Activated naive CD8-positive, alpha-beta T cell treated with anti-CD3 and anti-CD28 coated beads for 36 hours (primary cell): Measurements from ENCODE around the gene TNRC18. TPM values are rescaled to one million over a fixed set of nuclear protein-coding genes. Genes with fewer than 3 reads are reported as not detected.
A peak's percentile ranks its signal among the peaks of the same experiment; 100 is the strongest.

ENCODE experiments used
- DNase-seq: peaks from one replicate; pipeline ENCODE4 v3.0.0; 2021
- H3K27ac Mint-ChIP-seq: one replicate; pipeline ENCODE4 v1.8.0; 2022; ENCODE audit warnings: mild to moderate bottlenecking, moderate library complexity, mixed read lengths
- H3K27me3 Mint-ChIP-seq: one replicate; pipeline ENCODE4 v1.8.0; 2022; ENCODE audit warnings: mild to moderate bottlenecking, mixed read lengths
- H3K36me3 Mint-ChIP-seq: one replicate; pipeline ENCODE4 v1.8.0; 2021; ENCODE audit warnings: mild to moderate bottlenecking, mixed read lengths
- H3K4me1 Mint-ChIP-seq: one replicate; pipeline ENCODE4 v1.8.0; 2021; ENCODE audit warnings: mixed read lengths
- H3K4me3 Mint-ChIP-seq: one replicate; pipeline ENCODE4 v1.8.0; 2022; ENCODE audit warnings: mild to moderate bottlenecking, moderate library complexity, mixed read lengths
- H3K9me3 Mint-ChIP-seq: one replicate; pipeline ENCODE4 v1.8.0; 2022; ENCODE audit warnings: mixed read lengths
- total RNA-seq, 2 experiments: library from RNA; stranded (reverse); gene quantifications; one replicate each; pipeline ENCODE4 v1.2.3, GENCODE V29; 2021

Gene TNRC18
- total RNA-seq, 2 experiments from 2014 or later = 47.6 to 48.0 TPM

GRCh38 chr7:5455175-5455574, 31.5 kb upstream of the TNRC18 start:
- H3K27me3 Mint-ChIP-seq = peaks cover 16% of the 10 kb centered on the region
- peaks cover 2% of the 10 kb centered on the region for H3K36me3 Mint-ChIP-seq
- H3K9me3 Mint-ChIP-seq = no peaks in the 10 kb centered on the region
- no peaks in the 10 kb centered on the region for H3K4me1 Mint-ChIP-seq
- no peak overlapping the region for H3K27ac Mint-ChIP-seq
- no peak for DNase-seq
- no peak overlapping the region for H3K4me3 Mint-ChIP-seq

GRCh38 chr7:5454485-5454884, 30.9 kb upstream of the TNRC18 start:
- DNase-seq = no peak
- Mint-ChIP-seq H3K4me1 (no peaks in the 10 kb centered on the region), H3K27me3 (peaks cover 16% of the 10 kb centered on the region), H3K4me3 (no peak overlapping the region), H3K9me3 (no peaks in the 10 kb centered on the region), H3K27ac (no peak overlapping the region), H3K36me3 (peaks cover 2% of the 10 kb centered on the region)

DNA sequence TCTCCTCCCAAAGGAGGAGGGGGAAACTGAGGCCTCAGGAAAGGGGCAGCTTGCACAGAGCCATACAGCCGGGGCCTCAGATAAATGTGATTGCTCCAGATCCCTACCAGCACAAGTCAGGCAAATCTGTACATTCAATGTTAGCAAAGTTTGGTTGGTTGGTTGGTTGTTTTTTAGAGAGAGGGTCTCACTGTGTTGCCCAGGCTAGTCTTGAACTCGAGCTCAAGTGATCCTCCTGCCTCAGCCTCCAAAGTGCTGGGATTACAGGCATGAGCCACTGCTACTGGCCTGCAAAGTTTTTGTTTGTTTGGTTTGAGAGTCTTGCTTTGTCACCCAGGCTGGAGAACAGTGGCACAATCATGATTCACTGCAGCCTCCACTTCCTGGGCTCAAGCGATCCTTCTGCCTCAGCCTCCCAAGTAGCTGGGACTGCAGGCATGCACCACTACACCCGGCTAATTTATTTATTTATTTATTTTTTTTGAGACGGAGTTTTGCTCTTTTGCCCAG, 30.0 kb upstream of the TNRC18 start:
- H3K4me3 Mint-ChIP-seq = no peak overlapping the region
- no peak overlapping the region for H3K27ac Mint-ChIP-seq
- no peak for DNase-seq
- H3K27me3 Mint-ChIP-seq = peaks cover 16% of the 10 kb centered on the region
- no peaks in the 10 kb centered on the region for H3K9me3 Mint-ChIP-seq
- H3K4me1 Mint-ChIP-seq = no peaks in the 10 kb centered on the region
- H3K36me3 Mint-ChIP-seq = peaks cover 2% of the 10 kb centered on the region

GRCh38 chr7:5452937-5453540, 29.4 kb upstream of the TNRC18 start:
- Mint-ChIP-seq H3K27ac (no peak overlapping the region), H3K36me3 (peaks cover 2% of the 10 kb centered on the region), H3K4me1 (no peaks in the 10 kb centered on the region), H3K9me3 (no peaks in the 10 kb centered on the region), H3K4me3 (no peak overlapping the region), H3K27me3 (peaks cover 16% of the 10 kb centered on the region)
- no peak for DNase-seq

GRCh38 chr7:5452470-5452899, 28.9 kb upstream of the TNRC18 start:
- no peak overlapping the region for H3K27ac Mint-ChIP-seq
- no peak for DNase-seq
- H3K4me3 Mint-ChIP-seq = no peak overlapping the region
- H3K27me3 Mint-ChIP-seq = peaks cover 16% of the 10 kb centered on the region
- peaks cover 2% of the 10 kb centered on the region for H3K36me3 Mint-ChIP-seq
- no peaks in the 10 kb centered on the region for H3K9me3 Mint-ChIP-seq
- H3K4me1 Mint-ChIP-seq = no peaks in the 10 kb centered on the region

- H3K36me3 Mint-ChIP-seq = no peaks in the 10 kb centered on the region
- H3K9me3 Mint-ChIP-seq = no peaks in the 10 kb centered on the region
- H3K27me3 Mint-ChIP-seq = peaks cover 10% of the 10 kb centered on the region
- no peak for DNase-seq
- no peak overlapping the region for H3K4me3 Mint-ChIP-seq
- H3K27ac Mint-ChIP-seq = no peak overlapping the region
- H3K4me1 Mint-ChIP-seq = no peaks in the 10 kb centered on the region
Measured at GRCh38 chr7:5451391-5451790, 27.8 kb upstream of the TNRC18 start.

DNA sequence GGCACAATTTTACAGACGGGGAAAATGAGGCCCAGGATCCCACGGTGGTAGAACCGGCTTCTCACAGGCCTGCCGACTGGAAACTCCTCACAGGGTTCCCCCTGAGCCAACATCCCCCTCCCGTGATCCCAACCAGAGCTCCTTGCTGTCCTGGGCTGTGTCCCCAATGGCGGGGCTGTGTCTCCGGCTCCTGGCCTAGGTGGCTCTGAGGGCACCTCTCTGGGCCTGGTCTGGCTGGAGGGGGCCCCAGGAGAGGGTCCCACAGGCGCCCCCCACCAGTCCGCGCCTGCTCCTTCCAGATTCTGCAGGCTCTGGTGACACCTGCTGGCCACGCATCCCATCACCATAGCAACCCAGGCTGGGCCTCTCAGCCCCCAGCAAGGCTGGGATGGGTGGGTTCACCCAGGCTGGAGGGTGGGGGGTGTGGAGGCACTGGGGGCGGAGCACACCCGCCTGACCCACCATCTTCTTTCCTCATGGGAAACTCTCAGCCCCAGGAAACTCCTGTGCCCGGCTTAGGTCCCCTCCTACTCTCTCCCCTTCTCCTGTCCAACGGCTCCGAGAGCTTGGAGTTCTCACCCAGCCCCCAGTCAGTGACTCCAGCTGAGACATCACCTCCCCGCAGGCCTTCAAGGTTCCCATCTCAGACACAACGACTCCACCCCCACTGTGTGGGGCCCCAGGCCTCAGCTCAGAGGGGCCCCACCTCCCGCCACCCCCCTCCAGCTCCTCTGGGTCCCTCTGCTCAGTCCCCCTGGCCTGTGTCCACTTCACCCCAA, 27.1 kb upstream of the TNRC18 start:
- no peaks in the 10 kb centered on the region for H3K9me3 Mint-ChIP-seq
- H3K4me1 Mint-ChIP-seq = no peaks in the 10 kb centered on the region
- no peak overlapping the region for H3K27ac Mint-ChIP-seq
- DNase-seq = peak; percentile 43
- H3K4me3 Mint-ChIP-seq = no peak overlapping the region
- no peaks in the 10 kb centered on the region for H3K36me3 Mint-ChIP-seq
- peaks cover 4% of the 10 kb centered on the region for H3K27me3 Mint-ChIP-seq

DNA sequence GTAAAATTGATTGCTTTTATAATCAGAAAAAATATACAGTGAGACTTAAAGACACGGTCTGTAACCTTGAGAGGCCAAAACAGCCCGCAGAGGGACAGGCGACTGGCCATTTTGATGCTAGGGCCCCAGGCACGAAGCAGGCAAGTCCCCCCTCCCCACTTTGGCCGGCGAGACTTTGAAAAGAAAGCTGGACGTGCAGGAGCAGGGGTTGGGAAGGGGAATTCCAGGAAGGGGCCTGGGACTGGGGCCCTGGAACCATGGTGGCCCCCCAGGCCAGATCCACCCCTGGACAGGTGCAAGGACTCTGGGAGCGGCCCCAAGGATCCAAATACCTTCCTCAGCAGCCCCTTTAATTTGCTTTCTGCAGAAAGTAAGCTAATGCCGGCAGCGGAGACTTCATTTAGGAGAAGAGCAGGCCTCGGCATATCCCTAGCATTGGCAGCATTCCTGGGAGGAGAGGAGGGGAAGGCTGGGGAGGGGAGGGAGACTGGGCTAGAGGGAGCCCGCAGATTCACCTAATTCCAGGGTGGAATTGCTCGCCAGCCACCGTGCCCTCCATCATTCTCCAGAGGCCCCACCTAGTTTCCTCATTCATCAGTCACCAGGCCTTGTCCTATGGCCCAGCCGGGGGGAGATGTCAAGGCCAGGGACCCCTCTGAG, 24.9 kb upstream of the TNRC18 start:
- no peak for DNase-seq
- Mint-ChIP-seq H3K4me1 (no peaks in the 10 kb centered on the region), H3K27ac (no peak overlapping the region), H3K9me3 (no peaks in the 10 kb centered on the region), H3K27me3 (peaks cover 4% of the 10 kb centered on the region), H3K4me3 (no peak overlapping the region), H3K36me3 (no peaks in the 10 kb centered on the region)

DNA sequence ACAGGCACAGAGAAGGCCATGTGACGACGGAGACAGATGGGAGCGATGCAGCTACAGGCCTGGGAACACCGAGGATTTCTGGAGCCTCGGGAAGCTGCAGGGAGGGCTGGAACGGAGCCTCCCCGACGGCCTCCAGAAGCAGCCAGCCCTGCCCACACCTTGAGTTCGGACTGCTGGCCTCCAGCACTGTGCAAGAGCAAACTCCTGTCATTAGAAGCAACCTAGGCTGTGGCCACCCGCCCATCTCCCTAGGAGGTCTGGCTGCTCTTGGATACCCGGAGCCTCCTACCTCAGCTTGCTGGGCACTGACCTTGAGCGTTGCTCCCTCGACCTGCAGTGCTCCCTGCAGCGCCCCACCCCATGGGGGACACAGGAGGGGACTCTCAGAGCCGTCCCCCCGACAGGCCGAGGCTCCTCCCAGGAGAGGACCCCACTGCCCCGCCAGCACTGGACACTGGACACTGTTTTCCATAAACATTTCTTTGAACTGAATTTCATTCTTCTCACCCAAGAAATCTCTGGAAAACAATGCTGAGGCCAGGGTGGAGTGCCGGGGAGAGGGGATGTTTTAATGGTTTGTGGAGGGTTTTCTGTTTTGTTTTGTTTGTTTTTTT, 22.5 kb upstream of the TNRC18 start:
- DNase-seq = no peak
- Mint-ChIP-seq H3K27ac (no peak overlapping the region), H3K27me3 (no peaks in the 10 kb centered on the region), H3K4me1 (no peaks in the 10 kb centered on the region), H3K4me3 (no peak overlapping the region), H3K36me3 (no peaks in the 10 kb centered on the region), H3K9me3 (no peaks in the 10 kb centered on the region)

- no peak overlapping the region for H3K27ac Mint-ChIP-seq
- no peaks in the 10 kb centered on the region for H3K9me3 Mint-ChIP-seq
- no peaks in the 10 kb centered on the region for H3K4me1 Mint-ChIP-seq
- no peaks in the 10 kb centered on the region for H3K27me3 Mint-ChIP-seq
- no peak for DNase-seq
- H3K36me3 Mint-ChIP-seq = no peaks in the 10 kb centered on the region
- H3K4me3 Mint-ChIP-seq = no peak overlapping the region
Measured at GRCh38 chr7:5443678-5444077, 20.0 kb upstream of the TNRC18 start.

GRCh38 chr7:5442757-5443305, 19.2 kb upstream of the TNRC18 start:
- no peak overlapping the region for H3K27ac Mint-ChIP-seq
- H3K36me3 Mint-ChIP-seq = peaks cover 4% of the 10 kb centered on the region
- DNase-seq = no peak

DNA sequence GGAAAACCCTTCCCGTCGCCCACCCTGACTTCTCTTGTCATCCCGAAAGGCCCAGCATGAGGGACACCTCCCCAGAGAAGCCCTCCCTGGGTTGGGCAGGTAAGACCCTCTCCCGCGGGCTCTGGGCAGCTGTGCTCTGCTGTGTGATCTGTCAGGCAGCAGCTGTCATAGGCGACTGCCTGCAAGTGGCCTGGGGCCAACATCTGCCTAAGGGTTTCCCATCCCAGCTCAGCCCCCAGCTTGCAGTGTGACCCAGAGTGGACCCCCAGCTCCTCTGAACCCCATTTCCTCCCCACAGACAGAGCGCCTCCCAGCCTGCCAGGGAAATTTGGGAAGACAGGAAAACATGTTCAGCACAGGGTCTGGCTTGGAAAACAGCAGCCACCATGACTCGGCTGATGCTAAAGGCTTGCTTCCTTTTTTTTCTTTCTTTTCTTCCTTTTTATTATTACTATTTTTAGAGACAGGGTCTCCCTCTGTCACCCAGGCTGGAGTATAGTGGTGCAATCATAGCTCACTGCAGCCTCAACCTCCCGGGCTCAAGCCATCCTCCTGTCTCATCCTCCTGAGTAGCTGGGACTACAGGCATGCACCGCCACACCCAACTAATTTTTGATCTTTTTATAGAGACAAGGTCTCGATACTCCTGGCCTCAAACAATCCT, 18.3 kb upstream of the TNRC18 start:
- no peak overlapping the region for H3K27ac Mint-ChIP-seq
- peaks cover 7% of the 10 kb centered on the region for H3K9me3 Mint-ChIP-seq
- no peaks in the 10 kb centered on the region for H3K27me3 Mint-ChIP-seq
- no peak for DNase-seq
- no peak overlapping the region for H3K4me3 Mint-ChIP-seq
- no peaks in the 10 kb centered on the region for H3K4me1 Mint-ChIP-seq
- peaks cover 8% of the 10 kb centered on the region for H3K36me3 Mint-ChIP-seq

More at GRCh38 chr7:5442757-5443305, 19.2 kb upstream of the TNRC18 start:
- H3K27me3 Mint-ChIP-seq = no peaks in the 10 kb centered on the region
- no peak overlapping the region for H3K4me3 Mint-ChIP-seq
- no peaks in the 10 kb centered on the region for H3K4me1 Mint-ChIP-seq
- no peaks in the 10 kb centered on the region for H3K9me3 Mint-ChIP-seq

GRCh38 chr7:5439572-5440496, 16.2 kb upstream of the TNRC18 start:
- Mint-ChIP-seq H3K4me3 (no peak overlapping the region), H3K27me3 (peaks cover 4% of the 10 kb centered on the region), H3K36me3 (peaks cover 10% of the 10 kb centered on the region), H3K27ac (no peak overlapping the region), H3K4me1 (no peaks in the 10 kb centered on the region), H3K9me3 (peaks cover 7% of the 10 kb centered on the region)
- no peak for DNase-seq

DNA sequence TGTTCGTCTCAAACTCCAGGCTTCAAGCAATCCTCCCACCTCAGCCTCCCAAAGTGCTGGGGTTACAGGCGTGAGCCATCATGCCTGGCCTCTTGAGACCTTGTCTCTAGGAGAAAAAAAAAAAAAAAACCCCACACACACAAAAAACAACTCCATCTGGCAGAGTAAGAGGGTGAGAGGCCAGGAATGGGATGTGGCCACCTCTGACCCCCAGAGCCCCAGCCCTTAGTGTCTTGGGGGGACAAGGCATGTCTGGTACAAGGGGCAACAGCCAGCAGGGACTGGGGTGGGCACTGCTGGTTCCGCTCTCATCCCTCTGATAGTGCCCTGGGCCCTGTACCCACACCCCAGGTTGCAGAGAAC, 15.6 kb upstream of the TNRC18 start:
- Mint-ChIP-seq H3K27ac (no peak overlapping the region), H3K36me3 (peaks cover 10% of the 10 kb centered on the region), H3K4me3 (no peak overlapping the region), H3K4me1 (no peaks in the 10 kb centered on the region), H3K27me3 (peaks cover 4% of the 10 kb centered on the region), H3K9me3 (peaks cover 7% of the 10 kb centered on the region)
- no peak for DNase-seq
